Neural progenitor cell (in vitro differentiated cells): ENCODE measurements around the gene CD164L2. TPM values are rescaled to one million over a fixed set of nuclear protein-coding genes. Genes with fewer than 3 reads are reported as not detected.

ENCODE experiments used
- DNase-seq: peaks from one replicate; pipeline ENCODE4 v3.0.0-alpha.2; 2016; ENCODE audit warnings: low spot score
- H2AFZ ChIP-seq: fragments of 200-600 bp; sonication (generic); replicated peaks from 2 replicates; pipeline ENCODE4 v1.6.1; 2016; ENCODE audit warnings: antibody characterized with exemption
- H3F3A ChIP-seq: fragments of 200-600 bp; sonication (generic); 2 replicates; pipeline ENCODE4 v1.6.1; 2016; ENCODE audit warnings: antibody characterized with exemption, low read depth
- H3K27ac ChIP-seq: fragments of 200-600 bp; sonication (generic); 2 replicates; pipeline ENCODE4 v1.5.1; 2016; ENCODE audit warnings: mild to moderate bottlenecking
- H3K27me3 ChIP-seq: fragments of 200-600 bp; sonication (generic); 2 replicates; pipeline ENCODE4 v1.6.1; 2016; ENCODE audit warnings: mild to moderate bottlenecking, moderate library complexity
- H3K36me3 ChIP-seq: fragments of 200-600 bp; sonication (generic); 2 replicates; pipeline ENCODE4 v1.5.1; 2016
- H3K4me1 ChIP-seq: fragments of 200-600 bp; sonication (generic); 2 replicates; pipeline ENCODE4 v1.6.1; 2016; ENCODE audit warnings: mixed run types
- H3K4me2 ChIP-seq: fragments of 200-600 bp; sonication (generic); 2 replicates; pipeline ENCODE4 v1.6.1; 2016
- H3K4me3 ChIP-seq: fragments of 200-600 bp; sonication (generic); 2 replicates; pipeline ENCODE4 v1.5.1; 2016
- H3K79me2 ChIP-seq: fragments of 200-600 bp; sonication (generic); 2 replicates; pipeline ENCODE4 v1.6.1; 2016; ENCODE audit warnings: low read depth
- H3K9ac ChIP-seq: fragments of 200-600 bp; sonication (generic); 2 replicates; pipeline ENCODE4 v1.6.1; 2016
- H3K9me3 ChIP-seq: fragments of 200-600 bp; sonication (generic); 2 replicates; pipeline ENCODE4 v1.5.1; 2016; ENCODE audit warnings: low read depth
- H4K20me1 ChIP-seq: fragments of 200-600 bp; sonication (generic); 2 replicates; pipeline ENCODE4 v1.6.1; 2016; ENCODE audit warnings: low read depth
- H3K27ac Mint-ChIP-seq: 3 replicates; pipeline ENCODE4 v1.8.0; 2021; ENCODE audit warnings: mixed read lengths
- H3K27me3 Mint-ChIP-seq: 2 replicates; pipeline ENCODE4 v1.8.0; 2022; ENCODE audit warnings: low read depth, mild to moderate bottlenecking, inconsistent platforms, moderate library complexity, mixed read lengths; ENCODE audit not compliant: insufficient read depth
- H3K36me3 Mint-ChIP-seq: 3 replicates; pipeline ENCODE4 v1.8.0; 2021; ENCODE audit warnings: mixed read lengths
- H3K4me1 Mint-ChIP-seq: 3 replicates; pipeline ENCODE4 v1.8.0; 2021; ENCODE audit warnings: mixed read lengths
- H3K4me3 Mint-ChIP-seq: 3 replicates; pipeline ENCODE4 v1.8.0; 2021; ENCODE audit warnings: mild to moderate bottlenecking, moderate library complexity, mixed read lengths
- H3K9me3 Mint-ChIP-seq: 3 replicates; pipeline ENCODE4 v1.8.0; 2020; ENCODE audit warnings: mixed read lengths
- CTCF ChIP-seq: fragments of 200-600 bp; sonication (generic); IDR thresholded peaks from 2 replicates; pipeline ENCODE4 v1.5.1; 2017; ENCODE audit warnings: antibody characterized with exemption, mild to moderate bottlenecking
- EZH2 ChIP-seq: fragments of 200-600 bp; sonication (generic); IDR thresholded peaks from 2 replicates; pipeline ENCODE4 v1.6.1; 2017; ENCODE audit warnings: antibody characterized with exemption, mild to moderate bottlenecking, moderate library complexity
- EZH2phosphoT487 ChIP-seq: fragments of 200-600 bp; sonication (generic); IDR thresholded peaks from 2 replicates; pipeline ENCODE4 v1.6.1; 2017; ENCODE audit warnings: antibody characterized with exemption
- total RNA-seq: library from RNA; depleted of rRNA; stranded (reverse); fragments of >200 nt; gene quantifications from 2 replicates; pipeline ENCODE4 v1.2.3, GENCODE V29; 2015; ENCODE audit warnings: low replicate concordance

CD164L2 gene
- total RNA-seq, 1 donor from 2014 or later: 1.6 TPM

- no peak for TF ChIP-seq CTCF
- no peak for TF ChIP-seq EZH2phosphoT487
- TF ChIP-seq EZH2: no peak
Measured at GRCh38 chr1:27397749-27398148, 14.6 kb upstream of the CD164L2 start.

GRCh38 chr1:27397110-27397509 lies 14.0 kb upstream of the CD164L2 start:
- Histone ChIP-seq H2AFZ (no peak overlapping the region), H3K4me1 (peaks cover 21% of the 10 kb centered on the region), H3K36me3 (no peaks in the 10 kb centered on the region), H3K27ac (no peak overlapping the region), H3K4me2 (no peak overlapping the region), H3K9ac (no peak overlapping the region), H4K20me1 (no peaks in the 10 kb centered on the region), H3K79me2 (no peaks in the 10 kb centered on the region), H3F3A (peaks cover 18% of the 10 kb centered on the region), H3K27me3 (no peaks in the 10 kb centered on the region), H3K9me3 (no peaks in the 10 kb centered on the region), H3K4me3 (no peak overlapping the region)
- TF ChIP-seq EZH2: no peak
- TF ChIP-seq EZH2phosphoT487: no peak
- no peak for TF ChIP-seq CTCF
- Mint-ChIP-seq H3K36me3 (no peaks in the 10 kb centered on the region), H3K9me3 (no peaks in the 10 kb centered on the region), H3K27ac (peak overlapping the region; percentile 50), H3K27me3 (peaks cover 12% of the 10 kb centered on the region), H3K4me3 (no peak overlapping the region), H3K4me1 (peaks cover 51% of the 10 kb centered on the region)
- no peak for DNase-seq

More at GRCh38 chr1:27397749-27398148, 14.6 kb upstream of the CD164L2 start:
- Histone ChIP-seq H3F3A (peaks cover 24% of the 10 kb centered on the region), H3K27ac (no peak overlapping the region), H3K27me3 (no peaks in the 10 kb centered on the region), H3K4me3 (no peak overlapping the region), H3K4me1 (peaks cover 24% of the 10 kb centered on the region), H3K79me2 (no peaks in the 10 kb centered on the region), H3K9me3 (no peaks in the 10 kb centered on the region), H2AFZ (no peak overlapping the region), H3K4me2 (no peak overlapping the region), H3K36me3 (no peaks in the 10 kb centered on the region), H3K9ac (no peak overlapping the region), H4K20me1 (no peaks in the 10 kb centered on the region)
- DNase-seq: peak; percentile 19
- Mint-ChIP-seq H3K27ac (peak overlapping the region; percentile 50), H3K9me3 (no peaks in the 10 kb centered on the region), H3K36me3 (no peaks in the 10 kb centered on the region), H3K4me3 (peak overlapping the region; percentile 9), H3K4me1 (peaks cover 51% of the 10 kb centered on the region), H3K27me3 (peaks cover 12% of the 10 kb centered on the region)

- Histone ChIP-seq H2AFZ (no peak overlapping the region), H3F3A (peaks cover 15% of the 10 kb centered on the region), H3K36me3 (no peaks in the 10 kb centered on the region), H3K9me3 (no peaks in the 10 kb centered on the region), H3K9ac (no peak overlapping the region), H3K4me3 (no peak overlapping the region), H3K4me1 (peaks cover 31% of the 10 kb centered on the region), H3K79me2 (no peaks in the 10 kb centered on the region), H3K4me2 (no peak overlapping the region), H4K20me1 (no peaks in the 10 kb centered on the region), H3K27ac (no peak overlapping the region), H3K27me3 (no peaks in the 10 kb centered on the region)
- Mint-ChIP-seq H3K9me3 (no peaks in the 10 kb centered on the region), H3K27me3 (peaks cover 11% of the 10 kb centered on the region), H3K27ac (no peak overlapping the region), H3K36me3 (no peaks in the 10 kb centered on the region), H3K4me3 (no peak overlapping the region), H3K4me1 (peaks cover 52% of the 10 kb centered on the region)
- DNase-seq: peak; percentile 83
- TF ChIP-seq EZH2 (no peak), CTCF (peak; percentile 96)
Measured at GRCh38 chr1:27395441-27396195, 12.5 kb upstream of the CD164L2 start.
